CD8-positive, alpha-beta memory T cell (primary cell): ENCODE data around the gene CHEK1. TPM values are rescaled to one million over a fixed set of nuclear protein-coding genes. Genes with fewer than 3 reads are reported as not detected.
"Not testable (repeated sequence)": the region's sequence is repeated elsewhere in the genome, so short reads cannot be mapped to it uniquely, and the experiment has no call there.

Source experiments
- CTCF ChIA-PET: fragments of 350-600 bp; sonication (Branson Sonifier 250); formaldehyde crosslinking; loops from one replicate; lab custom pipeline; 2021; ENCODE audit warnings: antibody characterized with exemption; lab: Charles Lee
- POLR2A ChIA-PET: fragments of 350-600 bp; sonication (Branson Sonifier 250); formaldehyde crosslinking; loops from one replicate; lab custom pipeline; 2021; ENCODE audit warnings: antibody characterized with exemption; lab: Charles Lee
- DNase-seq, 5 donors: peaks; one replicate each; pipeline versions ENCODE4 v3.0.0 to v3.0.0-alpha.2; 2020 to 2022; ENCODE audit warnings: mixed read lengths in 1 of 5
- H3K27ac ChIP-seq: one replicate; pipeline ENCODE4 v1.7.0; 2013; ENCODE audit warnings: low read depth, mild to moderate bottlenecking, low read length, moderate library complexity
- H3K27me3 ChIP-seq: 2 replicates; pipeline ENCODE4 v1.7.0; 2013; ENCODE audit warnings: low read length, mild to moderate bottlenecking; ENCODE audit not compliant: insufficient read depth, poor library complexity, severe bottlenecking
- H3K36me3 ChIP-seq: 2 replicates; pipeline ENCODE4 v1.7.0; 2013; ENCODE audit warnings: mild to moderate bottlenecking, low read length, moderate library complexity; ENCODE audit not compliant: insufficient read depth
- H3K4me1 ChIP-seq: 2 replicates; pipeline ENCODE4 v1.7.0; 2013; ENCODE audit warnings: mild to moderate bottlenecking, low read length, moderate library complexity; ENCODE audit not compliant: insufficient read depth
- H3K4me3 ChIP-seq: 2 replicates; pipeline ENCODE4 v1.7.0; 2013; ENCODE audit warnings: mild to moderate bottlenecking, low read length
- H3K9me3 ChIP-seq: 2 replicates; pipeline ENCODE4 v1.7.0; 2013; ENCODE audit warnings: mild to moderate bottlenecking, low read length
- H3K27ac Mint-ChIP-seq, 8 donors: one replicate each; pipeline ENCODE4 v1.8.0; 2020 to 2021; ENCODE audit warnings: mixed read lengths in 8 of 8, mild to moderate bottlenecking in 6 of 8, inconsistent platforms in 3 of 8, moderate library complexity in 3 of 8
- H3K27me3 Mint-ChIP-seq, 2 donors: one replicate each; pipeline ENCODE4 v1.8.0; 2020 to 2021; ENCODE audit warnings: mixed read lengths in 2 of 2, mild to moderate bottlenecking in 1 of 2, moderate library complexity in 1 of 2
- H3K36me3 Mint-ChIP-seq, 3 donors: one replicate each; pipeline ENCODE4 v1.8.0; 2020 to 2021; ENCODE audit warnings: mixed read lengths in 3 of 3, inconsistent platforms in 1 of 3, mild to moderate bottlenecking in 1 of 3
- H3K4me1 Mint-ChIP-seq, 3 donors: one replicate each; pipeline ENCODE4 v1.8.0; 2020 to 2021; ENCODE audit warnings: mixed read lengths in 3 of 3, inconsistent platforms in 1 of 3, mild to moderate bottlenecking in 1 of 3
- H3K4me3 Mint-ChIP-seq, 7 donors: one replicate each; pipeline ENCODE4 v1.8.0; 2020 to 2021; ENCODE audit warnings: mixed read lengths in 7 of 7, mild to moderate bottlenecking in 6 of 7, moderate library complexity in 4 of 7, inconsistent platforms in 2 of 7
- H3K9me3 Mint-ChIP-seq, 5 donors: one replicate each; pipeline ENCODE4 v1.8.0; 2020 to 2022; ENCODE audit warnings: mixed read lengths in 5 of 5, mild to moderate bottlenecking in 3 of 5, moderate library complexity in 2 of 5, inconsistent platforms in 1 of 5
- polyA plus RNA-seq: library from polyadenylated mRNA; unstranded; fragments of 300-500 nt; fragmentation: Illumina TruSeq; gene quantifications from one replicate; pipeline ENCODE4 v1.2.3, GENCODE V29; 2021
- total RNA-seq, 2 experiments: library from RNA; stranded (reverse); gene quantifications; one replicate each; pipeline ENCODE4 v1.2.3, GENCODE V29; 2021

The CHEK1 gene
- total and polyA plus RNA-seq, 3 experiments from 2014 or later = 1.2 to 144 (median 139) TPM

GRCh38 chr11:125701858-125702621, 77.1 kb downstream of the CHEK1 start:
- Mint-ChIP-seq H3K36me3 (no peaks in the 10 kb centered on the region), H3K9me3 (peaks cover 0 to 2% (median 0%) of the 10 kb centered on the region in 5 donors), H3K27me3 (peaks cover 23 to 30% of the 10 kb centered on the region in 2 donors), H3K4me1 (no peaks in the 10 kb centered on the region), H3K27ac (no peak overlapping the region), H3K4me3 (no peak overlapping the region)
- DNase-seq = no peak
- no peaks in the 10 kb centered on the region for H3K36me3 ChIP-seq
- ChIA-PET POLR2A (no interaction called here), CTCF (no interaction called here)
- H3K27me3 ChIP-seq = no peaks in the 10 kb centered on the region
- H3K4me1 ChIP-seq = no peaks in the 10 kb centered on the region
- no peak overlapping the region for H3K27ac ChIP-seq
- H3K9me3 ChIP-seq = no peaks in the 10 kb centered on the region
- no peak overlapping the region for H3K4me3 ChIP-seq

- H3K36me3 ChIP-seq, POLR2A ChIA-PET, H3K9me3 Mint-ChIP-seq, H3K4me3 Mint-ChIP-seq, H3K4me3 ChIP-seq, H3K36me3 Mint-ChIP-seq, H3K27ac Mint-ChIP-seq, CTCF ChIA-PET, H3K27ac ChIP-seq, H3K27me3 ChIP-seq, H3K4me1 Mint-ChIP-seq, DNase-seq, H3K4me1 ChIP-seq, H3K9me3 ChIP-seq: not testable (repeated sequence)
- H3K27me3 Mint-ChIP-seq = peaks cover 20 to 23% of the 10 kb centered on the region in 2 donors
Measured at GRCh38 chr11:125704686-125705085, 79.7 kb downstream of the CHEK1 start.

GRCh38 chr11:125720781-125721180, 95.8 kb downstream of the CHEK1 start:
- H3K9me3 Mint-ChIP-seq = peaks cover 0 to 4% (median 2%) of the 10 kb centered on the region in 5 donors
- H3K36me3 Mint-ChIP-seq = no peaks in the 10 kb centered on the region
- no peaks in the 10 kb centered on the region for H3K27me3 ChIP-seq
- ChIA-PET POLR2A (no interaction called here), CTCF (no interaction called here)
- peak overlapping the region in 1 of 8 donors; percentile 7 for H3K27ac Mint-ChIP-seq
- no peaks in the 10 kb centered on the region for H3K4me1 ChIP-seq
- H3K9me3 ChIP-seq = no peaks in the 10 kb centered on the region
- no peaks in the 10 kb centered on the region for H3K4me1 Mint-ChIP-seq
- no peak for DNase-seq
- no peak overlapping the region for H3K4me3 ChIP-seq
- no peaks in the 10 kb centered on the region for H3K36me3 ChIP-seq
- H3K27ac ChIP-seq = no peak overlapping the region
- H3K27me3 Mint-ChIP-seq = peaks cover 6 to 49% of the 10 kb centered on the region in 2 donors
- no peak overlapping the region for H3K4me3 Mint-ChIP-seq

GRCh38 chr11:125724125-125724524, 99.2 kb downstream of the CHEK1 start:
- CTCF ChIA-PET = no interaction called here
- H3K4me3 Mint-ChIP-seq = no peak overlapping the region
- POLR2A ChIA-PET = no interaction called here

More at GRCh38 chr11:125724125-125724524, 99.2 kb downstream of the CHEK1 start:
- H3K9me3 ChIP-seq = no peaks in the 10 kb centered on the region
- Mint-ChIP-seq H3K36me3 (peaks cover 0 to 2% (median 0%) of the 10 kb centered on the region in 3 donors), H3K27me3 (peaks cover 6 to 49% of the 10 kb centered on the region in 2 donors), H3K9me3 (no peaks in the 10 kb centered on the region), H3K4me1 (no peaks in the 10 kb centered on the region), H3K27ac (no peak overlapping the region)
- H3K27ac ChIP-seq = no peak overlapping the region
- DNase-seq = no peak
- H3K4me3 ChIP-seq = no peak overlapping the region
- no peaks in the 10 kb centered on the region for H3K4me1 ChIP-seq
- H3K27me3 ChIP-seq = no peaks in the 10 kb centered on the region
- H3K36me3 ChIP-seq = no peaks in the 10 kb centered on the region

Other genes starting within 250 kb of the CHEK1 start
- 1 to 10 TPM; 2.4 to 2.7 TPM for gene FEZ1, start 128.9 kb upstream of the CHEK1 start, total RNA-seq
- 14.6 TPM for gene FEZ1, start 128.9 kb upstream of the CHEK1 start, polyA plus RNA-seq
- 10 to 100 TPM; 62.7 to 65.7 TPM for gene EI24, start 55.7 kb upstream of the CHEK1 start, total RNA-seq
- 71.7 TPM for gene EI24, start 55.7 kb upstream of the CHEK1 start, polyA plus RNA-seq
- 100 to 1,000 TPM; 140 to 143 TPM for gene STT3A, start 32.3 kb upstream of the CHEK1 start, total RNA-seq
- gene STT3A, start 32.3 kb upstream of the CHEK1 start, polyA plus RNA-seq = 90.6 TPM
- not detected for gene ACRV1, start 55.7 kb downstream of the CHEK1 start, total RNA-seq
- not detected for gene ACRV1, start 55.7 kb downstream of the CHEK1 start, polyA plus RNA-seq
- gene PATE1, start 121.1 kb downstream of the CHEK1 start, total RNA-seq = not detected
- not detected for gene PATE1, start 121.1 kb downstream of the CHEK1 start, polyA plus RNA-seq
- not detected for gene PATE2, start 153.7 kb downstream of the CHEK1 start, total RNA-seq
- not detected for gene PATE2, start 153.7 kb downstream of the CHEK1 start, polyA plus RNA-seq
- not detected for gene PATE3, start 163.0 kb downstream of the CHEK1 start, total RNA-seq
- not detected for gene PATE3, start 163.0 kb downstream of the CHEK1 start, polyA plus RNA-seq
- gene PATE4, start 208.2 kb downstream of the CHEK1 start, total RNA-seq = not detected
- gene PATE4, start 208.2 kb downstream of the CHEK1 start, polyA plus RNA-seq = not detected